ENCODE results near the gene SLC37A2.

The SLC37A2 gene

DNA sequence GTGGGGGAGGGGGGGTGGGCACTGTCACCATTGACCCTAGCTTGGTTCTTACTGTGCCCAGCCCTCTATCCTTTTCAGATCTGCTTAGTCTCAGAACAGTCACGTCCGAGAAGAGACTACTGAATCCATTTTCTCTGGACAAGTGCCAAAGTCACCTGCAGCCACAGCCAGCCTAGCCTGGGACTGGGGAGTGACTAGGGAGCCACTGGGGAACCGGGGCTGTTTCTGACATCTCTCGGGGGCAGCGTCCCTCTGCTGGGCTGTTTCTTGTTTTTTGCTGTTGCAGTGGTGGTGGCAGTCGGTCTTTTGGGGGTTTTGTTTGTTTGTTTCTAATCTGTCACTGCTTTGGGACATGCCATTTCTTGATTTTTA lies 8.7 kb downstream of the SLC37A2 start:
- no peak for DNase-seq

DNA sequence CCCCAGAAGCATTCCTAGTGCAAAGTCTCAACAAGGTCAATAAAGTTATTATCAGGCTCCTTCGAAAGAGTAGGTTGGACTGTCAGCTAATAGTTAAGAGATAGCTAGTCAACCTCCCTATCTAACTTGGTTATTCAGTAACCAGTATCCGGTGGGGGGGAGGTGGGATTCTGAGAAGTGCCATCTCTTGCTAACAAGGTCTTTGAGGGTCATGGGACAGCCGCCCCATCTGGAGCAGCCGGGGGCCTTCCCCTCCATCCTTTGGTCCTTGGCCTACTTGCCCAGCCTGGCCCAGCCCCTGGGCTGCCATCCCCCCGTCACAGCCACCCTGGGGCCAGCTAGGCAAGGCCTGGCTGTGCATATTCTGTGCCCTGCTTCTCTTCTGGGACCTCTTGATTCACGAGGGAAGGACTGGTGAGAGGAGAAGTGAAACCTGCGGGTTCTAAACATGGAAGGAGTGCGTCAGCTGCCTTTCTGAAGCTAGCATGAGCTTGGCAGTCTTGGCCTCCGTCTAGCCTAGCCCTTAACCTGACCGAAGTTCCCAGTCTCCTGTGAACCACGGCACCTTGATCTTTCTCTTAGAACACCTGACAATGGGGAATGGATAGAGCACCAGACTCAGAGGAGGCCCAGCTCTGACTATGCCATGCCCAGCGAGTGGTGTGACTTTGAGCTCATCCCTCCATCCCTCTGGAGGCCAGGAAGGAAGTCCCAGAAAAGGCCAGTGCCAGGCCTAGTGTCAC lies 9.3 kb downstream of the SLC37A2 start:
- no peak for DNase-seq

DNA sequence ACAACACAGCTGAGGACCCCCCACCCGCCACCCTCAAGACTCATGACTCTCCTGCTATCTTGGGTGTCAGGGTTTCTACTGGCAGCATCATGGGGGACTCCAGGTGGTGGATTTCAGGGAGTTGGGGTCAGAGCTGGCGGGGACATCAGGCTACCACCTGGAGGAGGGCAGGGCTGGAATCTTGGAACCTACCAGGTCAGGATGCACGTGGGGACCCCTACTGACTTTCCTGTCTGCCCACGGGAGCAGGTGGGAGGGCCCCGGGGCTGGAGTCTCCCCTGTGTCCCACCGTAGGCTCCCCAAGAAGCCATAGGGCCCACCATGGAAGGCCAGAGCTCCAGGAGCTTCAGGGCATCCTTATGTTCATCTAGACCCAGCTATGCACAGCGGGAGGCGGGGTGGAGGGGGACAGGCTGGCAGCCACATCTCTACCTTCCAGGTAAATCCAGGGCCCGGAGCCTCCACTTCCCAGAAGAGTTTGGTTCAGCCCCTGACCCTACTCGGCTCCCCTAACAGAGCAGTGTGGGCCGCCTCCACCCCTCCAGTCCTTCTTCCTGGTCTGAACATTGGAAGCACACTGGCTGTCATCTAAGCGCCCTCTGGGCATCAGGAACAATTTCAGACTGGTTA lies 10.0 kb downstream of the SLC37A2 start:
- no peak for DNase-seq

DNA sequence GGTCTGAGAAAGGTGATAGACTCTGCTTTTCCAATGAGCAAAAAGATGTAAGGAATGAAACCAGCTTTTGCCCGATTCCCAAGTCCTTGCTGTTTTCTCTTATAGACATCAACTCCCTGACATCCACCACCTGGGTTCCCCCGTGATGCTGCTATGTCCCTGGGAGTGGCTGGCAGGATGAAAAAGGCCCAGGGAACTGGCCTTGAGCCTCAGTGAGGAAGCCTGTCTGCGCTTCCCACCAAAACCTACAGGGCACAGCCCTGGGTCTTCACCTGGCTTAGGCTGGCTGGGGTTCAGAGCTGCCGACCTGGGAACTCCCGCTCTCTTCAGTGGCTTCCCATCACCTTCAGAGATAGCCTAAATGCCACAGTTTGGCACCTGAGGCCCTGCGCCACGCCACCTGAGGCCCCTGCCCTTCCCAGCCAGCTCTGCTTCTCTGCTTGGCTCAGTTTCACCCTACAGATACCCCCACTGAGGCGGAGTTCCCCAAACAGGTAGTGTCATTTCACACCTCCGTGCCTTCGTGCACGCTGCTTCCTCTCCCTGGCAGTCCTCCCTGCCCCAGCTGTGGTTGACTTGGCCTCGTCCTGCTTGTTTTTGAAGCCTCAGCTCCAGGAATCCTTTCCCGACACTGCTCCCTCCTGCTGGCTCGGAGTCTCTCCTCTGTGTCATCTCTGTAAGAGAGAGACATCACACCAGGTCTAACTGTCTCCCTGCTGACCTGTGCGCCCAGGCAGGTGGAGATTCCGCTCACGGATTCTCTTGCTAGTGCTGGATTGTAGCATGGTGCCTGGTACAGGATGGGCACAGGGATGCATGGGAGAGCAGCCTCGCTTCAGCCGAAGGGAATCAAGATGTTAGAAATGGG lies 10.7 kb downstream of the SLC37A2 start:
- DNase-seq, result no peak

DNA sequence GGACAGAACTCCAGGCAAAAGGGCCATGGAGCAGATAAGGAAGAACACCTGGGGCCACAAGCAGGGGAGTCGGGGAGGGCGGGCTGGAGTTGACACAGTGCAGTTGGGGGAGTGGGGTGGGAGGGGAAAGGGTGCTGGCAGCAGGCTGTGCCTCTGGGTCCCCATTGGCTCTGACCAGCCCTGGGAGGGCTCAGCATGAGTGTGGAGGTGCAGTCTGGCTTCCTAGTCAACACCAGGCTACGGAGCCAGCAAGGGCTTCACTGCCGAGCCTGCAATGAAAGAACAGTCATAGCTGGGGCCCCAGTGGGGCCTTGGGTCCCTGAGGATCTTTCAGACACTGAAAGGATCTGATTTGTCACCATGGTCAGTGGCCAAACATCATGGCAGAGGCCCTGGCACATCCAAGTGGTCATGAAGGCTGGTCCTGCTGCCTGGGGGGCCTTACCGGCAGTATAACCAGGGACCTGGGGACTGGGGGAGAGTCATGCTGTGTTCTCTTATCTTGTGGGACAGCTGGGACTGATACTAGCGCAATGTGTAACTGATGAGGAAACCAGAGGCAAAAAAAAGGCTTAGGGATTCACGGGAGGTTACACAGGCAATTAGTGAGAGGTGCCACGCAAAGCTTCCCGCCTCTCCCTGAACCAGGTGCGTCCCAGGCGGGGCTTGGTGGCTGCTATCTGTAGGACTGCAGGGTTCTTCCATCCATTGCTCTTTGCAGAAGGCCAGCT lies 11.6 kb downstream of the SLC37A2 start:
- DNase-seq, result no peak

DNA sequence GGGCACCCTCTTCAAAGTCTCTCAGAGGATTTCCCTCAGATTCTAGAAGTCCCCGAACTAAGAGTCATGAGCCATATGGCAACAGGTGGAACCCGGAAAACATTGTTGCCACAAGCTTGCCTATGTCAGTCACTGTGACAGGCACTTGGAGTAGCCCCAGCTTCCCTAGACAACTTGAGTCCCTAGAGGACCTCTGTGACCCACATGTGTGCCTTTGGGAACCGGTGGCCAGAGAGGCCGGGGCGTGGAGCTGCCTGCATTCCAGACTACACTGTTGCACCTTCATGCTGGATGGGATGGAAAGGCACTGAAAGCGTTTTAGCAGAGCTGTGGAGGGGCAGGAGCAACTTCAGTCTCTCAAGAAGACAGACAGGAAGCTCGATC lies 12.1 kb downstream of the SLC37A2 start:
- no peak for DNase-seq

DNA sequence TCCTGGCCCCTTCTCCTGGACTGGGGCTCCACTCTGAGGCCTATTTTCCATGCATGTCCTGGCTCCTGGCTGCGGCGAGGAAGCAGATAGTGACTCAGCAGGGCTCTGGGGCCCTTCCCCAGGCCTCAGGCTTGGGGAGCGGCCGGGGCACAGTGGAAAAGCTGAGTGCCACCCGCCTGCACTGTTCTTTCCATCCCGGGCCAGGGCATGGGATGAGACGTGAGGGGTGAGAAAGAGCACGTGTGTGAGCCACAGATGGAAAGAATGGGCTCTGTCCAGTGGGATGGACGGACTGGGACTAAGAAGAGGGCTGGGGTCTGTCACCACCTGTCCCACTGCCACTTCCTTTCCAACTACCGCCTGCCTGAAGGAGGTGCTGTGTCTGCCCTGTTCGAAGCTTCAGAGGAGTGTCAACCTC lies 12.8 kb downstream of the SLC37A2 start:
- DNase-seq, result no peak

DNA sequence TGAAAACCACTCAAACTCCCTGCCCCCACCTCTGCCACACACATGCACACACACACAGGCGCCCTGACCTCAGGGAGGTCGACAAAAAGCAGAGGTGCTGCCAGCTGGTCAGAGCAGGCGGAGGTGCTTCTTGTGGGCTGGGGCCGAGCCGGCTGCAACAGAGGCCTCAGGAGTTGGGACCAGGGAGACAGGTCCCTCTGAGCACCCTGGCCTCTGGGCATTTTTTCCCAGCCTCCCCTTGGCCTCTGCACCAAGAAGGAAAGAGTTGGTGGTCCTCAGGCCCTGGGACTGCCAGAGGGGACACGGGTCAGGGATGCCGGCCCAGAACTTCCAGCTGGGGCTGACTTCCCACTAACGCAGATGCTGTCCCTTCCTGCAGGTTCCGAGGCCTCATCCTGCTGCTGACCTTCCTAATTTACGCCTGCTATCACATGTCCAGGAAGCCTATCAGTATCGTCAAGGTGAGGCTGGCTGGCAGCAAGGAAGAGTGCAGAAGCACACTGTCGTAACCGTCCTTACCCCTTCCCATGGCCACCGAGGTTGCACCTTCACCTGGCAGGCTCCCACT lies 13.4 kb downstream of the SLC37A2 start:
- no peak for DNase-seq

DNA sequence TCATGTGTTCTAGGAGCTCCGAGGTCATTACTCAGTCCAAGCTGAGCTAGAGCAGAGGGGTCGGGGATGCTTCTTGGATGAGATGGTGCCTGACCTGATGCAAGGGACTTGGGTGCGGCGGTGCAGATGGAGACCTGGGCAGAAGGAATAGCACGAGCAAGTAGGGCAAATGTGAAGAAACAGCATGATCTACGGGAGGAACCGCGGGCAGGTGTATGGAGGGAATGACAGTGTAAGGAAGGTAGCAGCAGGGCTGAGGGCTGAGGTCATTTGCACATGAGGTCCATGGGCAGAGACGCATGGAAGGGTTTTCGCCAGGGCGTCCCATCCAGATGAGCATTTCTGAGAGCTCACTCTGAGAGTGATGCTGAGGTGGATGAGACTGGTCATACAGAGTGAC lies 14.9 kb downstream of the SLC37A2 start:
- DNase-seq, result no peak

DNA sequence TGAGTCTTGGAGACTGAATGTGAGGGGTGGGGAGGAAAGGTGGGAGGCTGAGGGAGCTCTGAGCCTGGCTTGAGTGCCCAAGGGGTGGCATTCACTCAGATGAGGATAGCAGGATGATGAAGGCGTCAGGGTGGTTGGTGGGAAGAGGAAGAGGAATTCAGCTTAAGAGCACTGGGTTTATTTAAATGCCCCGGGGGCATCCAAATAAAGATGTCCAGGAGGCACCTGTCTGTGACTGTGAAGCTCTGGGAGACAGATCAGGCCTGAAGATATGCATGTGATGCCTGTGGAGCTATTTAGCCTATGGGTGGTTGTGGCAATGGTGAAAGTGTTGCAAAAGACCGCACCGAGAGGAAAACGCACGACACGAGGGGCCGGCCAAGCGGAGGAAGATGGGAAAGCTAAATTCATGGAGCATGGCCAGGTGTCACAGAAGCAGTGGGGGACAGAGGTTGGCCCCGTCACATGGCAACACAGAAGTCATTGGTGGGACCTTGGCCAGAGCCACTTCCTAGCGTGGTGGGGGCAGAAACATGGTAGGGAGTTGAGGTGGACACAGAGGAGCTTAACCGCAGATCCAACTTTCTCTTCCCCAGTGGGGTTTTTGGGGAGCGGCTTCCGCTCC lies 15.5 kb downstream of the SLC37A2 start:
- no peak for DNase-seq

DNA sequence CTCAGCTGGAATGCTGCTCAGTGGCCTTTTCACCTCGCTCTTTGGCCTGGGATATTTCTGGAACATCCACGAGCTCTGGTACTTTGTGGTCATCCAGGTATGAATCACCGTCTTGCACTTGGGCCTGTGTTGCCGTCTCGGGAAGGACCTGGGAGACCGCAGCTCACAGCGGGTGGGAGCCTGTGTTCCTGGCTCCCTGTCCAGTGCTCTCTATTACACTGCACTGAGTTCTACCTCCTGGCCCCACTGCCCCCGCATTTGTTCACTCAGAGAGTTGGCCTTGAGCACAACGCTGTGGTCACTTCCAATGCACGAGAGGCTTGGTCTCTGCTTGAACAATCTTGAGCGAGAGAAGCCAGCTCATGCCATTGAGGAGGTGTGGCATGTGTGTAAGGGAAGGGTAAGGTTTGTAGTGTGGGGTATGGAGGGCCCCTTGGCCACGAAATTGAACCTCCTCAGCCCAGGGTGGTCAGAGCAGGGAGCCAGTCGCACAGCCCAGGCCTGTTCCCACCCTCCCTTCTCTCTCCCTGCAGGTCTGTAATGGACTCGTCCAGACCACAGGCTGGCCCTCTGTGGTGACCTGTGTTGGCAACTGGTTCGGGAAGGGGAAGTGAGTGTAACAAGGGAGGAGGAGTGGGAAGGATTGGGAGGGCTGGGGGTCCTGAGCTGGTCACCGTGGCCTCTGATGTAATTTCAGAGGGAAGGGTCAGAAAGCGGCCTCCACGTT lies 16.2 kb downstream of the SLC37A2 start:
- no peak for DNase-seq

DNA sequence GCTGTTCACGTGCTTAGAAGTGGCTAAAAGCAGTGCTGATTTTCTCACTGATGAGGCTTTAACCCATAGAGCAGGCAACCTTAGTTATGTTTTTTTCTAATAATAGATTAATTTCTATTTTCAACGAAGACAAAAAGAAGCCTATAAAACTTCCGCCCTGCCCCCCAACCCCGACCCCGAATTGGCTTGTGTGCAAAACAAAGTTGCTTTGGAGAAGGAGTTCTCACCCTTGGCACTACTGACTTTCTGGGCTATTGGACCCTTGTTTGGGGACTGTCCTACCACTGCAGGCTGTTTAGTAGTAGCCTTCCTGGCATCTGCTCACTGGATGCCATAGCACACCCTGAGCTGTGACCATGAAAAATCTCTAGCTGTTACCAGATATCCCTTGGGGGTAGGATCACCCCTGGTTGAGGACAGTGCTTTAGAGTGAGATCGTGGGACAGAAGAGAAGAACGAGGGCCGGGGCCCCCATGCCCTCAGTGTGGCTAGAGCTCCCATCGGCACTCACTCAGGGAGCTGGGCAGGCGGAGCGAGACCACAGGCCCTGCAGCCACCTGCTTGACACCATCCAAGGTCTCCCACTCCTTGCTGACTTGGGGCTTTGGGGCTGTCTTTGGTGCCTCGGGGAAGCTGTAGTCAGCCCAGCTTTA lies 16.9 kb downstream of the SLC37A2 start:
- no peak for DNase-seq

DNA sequence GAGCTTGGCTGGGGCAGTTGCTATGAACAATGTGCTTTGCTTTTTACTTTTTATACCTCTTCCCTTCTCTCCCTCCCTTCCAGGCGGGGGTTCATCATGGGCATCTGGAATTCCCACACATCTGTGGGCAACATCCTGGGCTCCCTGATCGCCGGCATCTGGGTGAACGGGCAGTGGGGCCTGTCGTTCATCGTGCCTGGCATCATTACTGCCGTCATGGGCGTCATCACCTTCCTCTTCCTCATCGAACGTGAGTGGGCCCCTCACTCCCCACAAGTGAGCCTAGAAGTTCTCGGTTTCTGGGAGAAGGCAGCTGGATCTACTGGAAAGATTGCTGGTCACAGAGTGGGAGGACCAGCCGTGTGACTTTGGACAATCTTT lies 17.4 kb downstream of the SLC37A2 start:
- no peak for DNase-seq

DNA sequence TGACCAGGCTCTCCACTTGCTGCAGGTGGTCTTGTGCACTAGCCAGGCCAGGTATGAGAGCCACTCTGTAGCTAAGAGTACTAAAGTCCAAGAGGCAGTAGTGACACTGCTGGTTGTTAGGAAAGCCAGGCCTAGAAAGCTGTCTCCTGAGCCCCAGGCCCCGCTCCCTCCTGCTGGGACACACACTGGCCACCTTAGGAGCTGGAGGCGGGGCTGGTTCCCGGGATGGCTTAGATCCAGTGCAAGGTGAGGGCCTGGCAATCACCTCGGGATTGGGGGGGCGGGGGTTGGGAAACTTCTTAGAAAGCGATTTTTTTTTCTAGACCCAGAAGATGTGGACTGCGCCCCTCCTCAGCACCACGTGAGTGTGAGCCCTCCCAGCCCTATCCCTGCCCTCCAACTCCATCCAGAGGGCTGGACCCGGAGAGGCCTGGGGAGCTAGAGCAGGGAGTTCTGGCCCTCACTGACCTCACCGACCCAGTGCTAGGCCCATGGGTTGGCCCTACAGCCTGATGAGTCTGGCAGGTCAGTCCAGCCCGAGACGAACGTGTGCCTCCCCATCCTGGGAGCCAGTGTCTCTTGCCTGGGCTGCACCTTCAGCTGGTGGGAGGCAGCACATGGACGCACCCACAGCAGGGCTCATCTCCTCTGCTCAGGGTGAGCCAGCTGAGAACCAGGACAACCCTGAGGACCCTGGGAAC lies 18.1 kb downstream of the SLC37A2 start:
- no peak for DNase-seq

DNA sequence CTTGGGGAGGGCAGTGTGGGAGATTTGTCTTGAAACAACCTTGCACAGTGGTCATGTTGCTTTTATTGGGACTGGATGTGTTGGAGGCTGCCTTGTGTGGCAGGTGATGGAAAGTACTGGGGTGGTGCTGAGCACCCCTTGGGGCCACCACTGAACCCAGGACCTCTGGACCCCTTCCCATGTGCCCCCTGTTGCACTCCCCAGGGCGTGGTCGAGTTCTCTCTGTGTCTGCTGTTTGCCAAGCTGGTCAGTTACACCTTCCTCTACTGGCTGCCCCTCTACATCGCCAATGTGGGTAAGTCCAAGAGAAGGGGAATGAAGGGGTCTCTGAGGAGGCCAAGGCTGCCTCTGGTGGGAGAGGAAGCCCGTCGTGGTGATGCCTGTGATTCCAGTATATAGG lies 18.9 kb downstream of the SLC37A2 start:
- no peak for DNase-seq

DNA sequence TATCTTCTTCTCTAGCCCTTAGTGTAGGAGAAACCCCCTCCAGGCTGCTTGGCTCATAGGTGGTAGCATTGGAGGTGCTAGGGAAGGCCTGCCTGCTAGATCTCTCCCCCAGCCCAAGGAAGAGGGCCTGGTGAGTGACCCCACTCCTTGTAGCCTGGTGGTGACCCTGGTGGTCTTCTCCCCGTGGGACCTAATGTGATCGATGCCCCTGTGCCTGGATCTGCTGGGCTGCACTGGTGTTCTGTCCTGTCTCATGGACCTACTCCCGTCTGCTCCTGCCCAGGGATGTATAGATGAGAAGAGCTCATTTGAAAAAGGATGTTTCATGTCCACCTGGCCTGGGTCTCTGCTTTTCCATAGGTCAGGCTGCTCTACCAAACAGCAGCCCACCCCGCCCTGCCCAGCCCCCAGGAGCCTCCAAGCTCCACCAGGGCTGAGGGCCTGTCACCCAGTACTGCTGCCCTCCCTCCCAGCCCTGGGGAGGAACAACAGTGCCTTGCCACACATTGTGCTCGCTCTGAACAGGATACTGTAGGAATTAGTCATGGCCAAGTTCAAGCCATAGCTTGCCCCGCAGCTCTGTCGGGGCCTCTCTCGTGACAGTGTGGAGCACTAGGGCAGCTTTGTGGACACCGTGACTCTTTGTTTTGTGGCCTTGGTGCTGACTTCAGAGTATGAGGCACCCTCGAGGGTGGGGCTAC lies 19.7 kb downstream of the SLC37A2 start:
- DNase-seq, result peak; percentile 91

DNA sequence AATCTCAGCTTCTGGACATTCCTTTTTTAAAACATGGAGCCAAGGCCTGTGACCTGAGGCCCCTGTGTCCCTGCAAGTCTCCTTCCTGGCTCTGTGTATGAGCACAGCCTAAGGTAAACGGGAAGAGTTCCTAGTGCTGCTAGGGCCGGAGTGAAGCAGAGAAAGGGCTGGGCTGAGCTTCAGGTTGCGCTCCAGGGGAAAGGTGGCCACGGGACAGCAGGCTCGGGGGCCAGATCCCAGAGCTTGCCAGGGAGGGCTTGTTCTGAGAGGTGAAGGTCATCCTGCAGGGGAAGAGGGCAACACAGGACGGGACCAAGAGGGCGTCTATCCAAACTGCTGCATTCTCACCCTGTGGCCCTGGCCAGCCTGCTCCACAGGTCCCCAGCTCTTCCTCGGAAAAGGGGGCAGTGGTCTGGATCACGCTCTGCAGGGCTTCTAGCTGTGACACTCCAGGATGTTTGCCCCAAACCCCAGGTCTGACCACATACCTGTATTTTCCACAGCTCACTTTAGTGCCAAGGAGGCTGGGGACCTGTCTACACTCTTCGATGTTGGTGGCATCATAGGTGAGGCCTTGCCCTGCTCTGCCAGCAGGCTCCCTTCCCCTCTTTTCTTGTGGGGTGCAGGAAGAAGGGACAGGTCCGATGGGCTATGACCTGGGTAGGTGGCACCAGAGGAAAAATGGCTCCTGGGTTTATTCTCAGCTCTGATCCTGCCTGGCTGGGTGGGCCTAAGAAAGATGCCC lies 20.4 kb downstream of the SLC37A2 start:
- no peak for DNase-seq

DNA sequence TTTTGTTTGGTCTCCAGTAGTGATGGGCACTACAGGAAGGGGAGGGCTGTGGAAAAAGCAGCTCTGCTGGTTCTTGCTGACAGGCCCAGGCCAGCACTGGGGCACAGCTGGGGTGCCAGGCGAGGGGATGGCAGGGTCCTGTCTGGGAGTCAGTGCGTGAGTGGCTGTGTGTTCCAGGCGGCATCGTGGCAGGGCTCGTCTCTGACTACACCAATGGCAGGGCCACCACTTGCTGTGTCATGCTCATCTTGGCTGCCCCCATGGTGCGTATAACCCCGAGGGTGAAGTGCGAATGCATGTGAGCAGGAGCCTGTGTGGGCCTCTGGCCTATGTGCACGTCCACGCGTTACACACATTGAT lies 20.9 kb downstream of the SLC37A2 start:
- DNase-seq, result no peak

DNA sequence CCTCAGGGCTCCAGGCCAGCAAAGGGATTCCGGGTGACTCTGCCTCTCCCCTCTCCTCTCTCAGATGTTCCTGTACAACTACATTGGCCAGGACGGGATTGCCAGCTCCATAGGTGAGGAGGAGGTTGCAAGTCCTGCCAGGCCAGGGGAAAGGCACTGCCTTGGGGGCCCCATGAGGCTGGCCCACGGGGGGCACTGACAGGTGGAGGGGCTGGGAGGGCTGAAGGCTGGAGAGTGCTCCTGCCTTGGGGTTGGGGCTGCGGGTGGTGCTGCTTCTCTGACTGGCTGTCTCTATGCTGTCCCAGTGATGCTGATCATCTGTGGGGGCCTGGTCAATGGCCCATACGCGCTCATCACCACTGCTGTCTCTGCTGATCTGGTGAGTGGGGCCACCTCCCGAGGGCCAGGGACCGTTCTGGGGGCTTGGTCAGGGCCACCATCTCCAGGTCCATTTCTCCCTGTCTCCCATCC lies 21.7 kb downstream of the SLC37A2 start:
- DNase-seq, result no peak
